Measurements from ENCODE around the gene ZDHHC16. TPM values are rescaled to one million over a fixed set of nuclear protein-coding genes. Genes with fewer than 3 reads are reported as not detected.

ZDHHC16 gene
- total RNA-seq, 1 experiment from 2014 or later: 25.5 TPM

DNA sequence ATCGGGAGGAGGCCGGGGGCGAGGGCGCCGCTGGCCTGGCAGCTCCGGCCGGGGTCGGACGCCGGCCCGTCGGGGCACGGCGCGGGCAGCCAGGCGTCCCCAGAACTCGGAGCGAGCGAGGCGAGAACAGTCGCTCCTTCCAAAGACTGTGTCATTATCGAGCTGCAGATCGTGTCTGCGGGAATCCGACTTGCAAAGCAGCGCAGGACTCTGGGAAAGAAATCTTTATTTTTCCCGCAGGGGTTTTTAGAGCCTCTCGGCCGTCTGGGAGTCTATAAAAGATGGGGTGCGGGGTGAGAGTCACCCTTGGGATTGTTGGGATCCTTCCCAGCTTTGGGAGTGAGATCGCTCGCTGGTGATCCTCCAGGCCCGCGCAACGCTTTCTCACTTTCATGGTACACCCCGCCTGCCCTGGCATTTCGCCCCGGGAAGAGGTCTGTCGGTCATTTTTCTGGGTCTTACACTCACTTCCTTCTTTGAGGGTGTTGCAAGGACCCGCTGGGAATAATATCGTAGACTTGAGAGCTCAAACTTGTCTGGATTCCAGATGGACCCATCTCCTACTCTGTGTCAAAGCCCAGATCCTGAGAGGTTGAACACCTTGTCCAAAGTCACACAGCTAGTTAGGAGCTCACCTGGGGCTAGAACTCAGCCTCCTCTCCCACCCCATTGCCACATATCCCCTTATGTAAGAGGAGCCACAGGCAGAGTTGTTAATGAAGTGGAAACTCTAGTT is 53.8 kb downstream of the ZDHHC16 start:
- no peak overlapping the region; the same call in 1 of the 2 replicates for H2AFZ ChIP-seq (ENCODE audit: low read length)
- H3K9ac ChIP-seq (ENCODE audit: low read length): peak overlapping the region; percentile 87
- no peaks in the 10 kb centered on the region for H4K20me1 ChIP-seq (ENCODE audit: insufficient read depth, low read depth, low read length)
- peak overlapping the region; percentile 82 for H3K4me2 ChIP-seq (ENCODE audit: low read depth, low read length, poor library complexity, severe bottlenecking)
- peak overlapping the region; percentile 93 for H3K4me3 ChIP-seq (ENCODE audit: low read length)
- H3K79me2 ChIP-seq (ENCODE audit: low read length): peaks cover 34% of the 10 kb centered on the region
- H3K36me3 ChIP-seq (ENCODE audit: insufficient read depth, low read length): no peaks in the 10 kb centered on the region
- H3K9me3 ChIP-seq (ENCODE audit: low read length): no peaks in the 10 kb centered on the region
- no peak for DNase-seq
- H3K27me3 ChIP-seq (ENCODE audit: low read length): no peaks in the 10 kb centered on the region
- H3K27ac ChIP-seq (ENCODE audit: low read length): no peak overlapping the region
- no peaks in the 10 kb centered on the region for H3K9me2 ChIP-seq (replicated peaks; ENCODE audit: insufficient read depth, low read length)
- H3K4me1 ChIP-seq (ENCODE audit: low read length): peaks cover 25% of the 10 kb centered on the region

DNA sequence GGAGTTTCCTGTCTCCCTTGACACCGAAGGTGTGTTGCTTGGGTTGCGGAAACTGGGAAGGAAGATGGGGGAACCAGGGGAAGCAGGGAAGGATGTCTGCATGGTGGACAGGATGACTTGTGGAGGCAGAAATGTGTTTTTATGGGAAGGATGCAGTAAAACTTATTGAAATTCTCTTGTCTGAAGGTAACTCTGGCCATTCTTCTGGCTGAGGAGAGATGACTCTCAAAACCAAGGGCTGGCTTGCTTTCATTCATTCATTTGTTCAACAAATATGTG is 54.3 kb downstream of the ZDHHC16 start:
- H3K4me2 ChIP-seq (ENCODE audit: low read depth, low read length, poor library complexity, severe bottlenecking): no peak overlapping the region
- H3K27ac ChIP-seq (ENCODE audit: low read length): no peak overlapping the region
- no peaks in the 10 kb centered on the region for H4K20me1 ChIP-seq (ENCODE audit: insufficient read depth, low read depth, low read length)
- H3K27me3 ChIP-seq (ENCODE audit: low read length): no peaks in the 10 kb centered on the region
- H3K4me1 ChIP-seq (ENCODE audit: low read length): peaks cover 25% of the 10 kb centered on the region
- H2AFZ ChIP-seq (ENCODE audit: low read length): no peak overlapping the region
- peaks cover 29% of the 10 kb centered on the region for H3K79me2 ChIP-seq (ENCODE audit: low read length)
- H3K36me3 ChIP-seq (ENCODE audit: insufficient read depth, low read length): no peaks in the 10 kb centered on the region
- H3K9ac ChIP-seq (ENCODE audit: low read length): no peak overlapping the region
- no peak overlapping the region for H3K4me3 ChIP-seq (ENCODE audit: low read length)
- DNase-seq: no peak
- H3K9me3 ChIP-seq (ENCODE audit: low read length): no peaks in the 10 kb centered on the region
- H3K9me2 ChIP-seq (replicated peaks; ENCODE audit: insufficient read depth, low read length): no peaks in the 10 kb centered on the region

DNA sequence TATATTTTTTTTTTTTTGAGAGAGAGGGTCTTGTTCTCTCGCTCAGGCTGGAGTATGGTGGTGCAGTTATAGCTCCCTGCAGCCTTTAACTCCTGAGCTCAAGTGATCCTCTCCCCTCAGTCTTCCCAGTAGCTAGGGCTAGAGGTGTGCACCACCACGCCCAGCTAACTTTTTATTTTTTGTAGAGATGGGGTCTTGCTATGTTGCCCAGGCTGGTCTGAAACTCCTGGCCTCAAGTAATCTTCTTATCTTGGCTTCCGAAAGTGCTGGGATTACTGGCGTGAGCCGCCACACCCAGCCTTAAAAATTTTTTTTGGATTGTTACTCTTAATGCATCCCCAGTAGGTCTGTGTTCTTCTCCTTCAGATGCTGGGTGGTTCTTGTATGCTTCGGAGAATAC is 56.9 kb downstream of the ZDHHC16 start:
- H3K4me3 ChIP-seq (ENCODE audit: low read length): no peak overlapping the region
- H3K27me3 ChIP-seq (ENCODE audit: low read length): no peaks in the 10 kb centered on the region
- peaks cover 9% of the 10 kb centered on the region for H3K4me1 ChIP-seq (ENCODE audit: low read length)
- H3K9ac ChIP-seq (ENCODE audit: low read length): no peak overlapping the region
- H3K9me2 ChIP-seq (replicated peaks; ENCODE audit: insufficient read depth, low read length): no peaks in the 10 kb centered on the region
- H3K79me2 ChIP-seq (ENCODE audit: low read length): peaks cover 2% of the 10 kb centered on the region
- DNase-seq: no peak
- H3K27ac ChIP-seq (ENCODE audit: low read length): no peak overlapping the region
- no peak overlapping the region for H3K4me2 ChIP-seq (ENCODE audit: low read depth, low read length, poor library complexity, severe bottlenecking)
- H3K9me3 ChIP-seq (ENCODE audit: low read length): no peaks in the 10 kb centered on the region
- no peaks in the 10 kb centered on the region for H4K20me1 ChIP-seq (ENCODE audit: insufficient read depth, low read depth, low read length)
- no peak overlapping the region for H2AFZ ChIP-seq (ENCODE audit: low read length)
- no peaks in the 10 kb centered on the region for H3K36me3 ChIP-seq (ENCODE audit: insufficient read depth, low read length)

DNA sequence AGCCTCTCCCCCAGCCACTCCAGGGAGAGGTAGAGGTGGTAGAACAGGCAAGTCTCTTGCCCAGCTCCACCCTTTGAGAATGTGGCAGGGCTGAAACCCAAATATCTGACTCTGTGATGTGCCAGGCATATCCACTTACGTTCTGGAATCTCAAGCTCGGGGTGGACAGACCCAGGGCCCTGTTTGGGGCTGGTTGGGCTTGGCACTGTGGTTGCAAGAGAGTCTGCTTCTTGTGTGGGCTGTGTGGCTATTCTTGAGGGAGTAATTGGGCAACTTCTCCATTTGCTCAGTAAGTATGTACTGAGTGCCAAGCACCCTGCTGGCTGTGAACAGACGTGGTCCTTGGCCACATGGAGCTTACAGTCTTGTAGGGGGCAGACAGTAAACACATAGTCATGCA is 57.4 kb downstream of the ZDHHC16 start:
- Histone ChIP-seq H3K27ac (ENCODE audit: low read length) (no peak overlapping the region), H3K9me2 (replicated peaks; ENCODE audit: insufficient read depth, low read length) (no peaks in the 10 kb centered on the region), H3K27me3 (ENCODE audit: low read length) (no peaks in the 10 kb centered on the region), H3K4me1 (ENCODE audit: low read length) (peaks cover 9% of the 10 kb centered on the region), H3K9ac (ENCODE audit: low read length) (no peak overlapping the region), H3K36me3 (ENCODE audit: insufficient read depth, low read length) (no peaks in the 10 kb centered on the region), H3K79me2 (ENCODE audit: low read length) (no peaks in the 10 kb centered on the region), H3K4me3 (ENCODE audit: low read length) (no peak overlapping the region), H3K4me2 (ENCODE audit: low read depth, low read length, poor library complexity, severe bottlenecking) (no peak overlapping the region), H2AFZ (ENCODE audit: low read length) (no peak overlapping the region), H4K20me1 (ENCODE audit: insufficient read depth, low read depth, low read length) (no peaks in the 10 kb centered on the region), H3K9me3 (ENCODE audit: low read length) (no peaks in the 10 kb centered on the region)
- DNase-seq: no peak

DNA sequence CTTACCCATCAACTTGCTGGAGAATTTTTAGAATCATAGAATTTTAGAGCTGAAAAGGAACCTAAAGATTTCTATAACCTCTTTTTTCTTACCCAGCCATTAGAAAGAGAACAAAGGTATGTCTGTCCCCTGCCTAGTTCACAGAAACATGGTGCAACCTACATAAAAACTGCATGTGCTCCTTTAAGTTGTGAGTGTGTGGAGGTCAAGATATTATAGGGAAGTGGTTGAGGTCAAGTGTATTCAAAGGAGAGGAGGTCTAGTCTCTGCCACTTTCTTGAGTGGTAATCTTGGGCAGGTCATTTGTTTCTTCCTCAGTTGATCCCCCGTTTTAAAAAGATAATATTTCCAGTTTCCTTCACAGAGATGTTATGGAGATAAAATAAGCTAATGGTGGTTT is 59.2 kb downstream of the ZDHHC16 start:
- no peak for DNase-seq
- Histone ChIP-seq H3K4me1 (ENCODE audit: low read length) (peaks cover under 1% of the 10 kb centered on the region; the same call in 1 of the 2 replicates), H3K4me2 (ENCODE audit: low read depth, low read length, poor library complexity, severe bottlenecking) (no peak overlapping the region), H3K27ac (ENCODE audit: low read length) (no peak overlapping the region), H3K9me2 (replicated peaks; ENCODE audit: insufficient read depth, low read length) (no peaks in the 10 kb centered on the region), H3K27me3 (ENCODE audit: low read length) (no peaks in the 10 kb centered on the region), H3K9me3 (ENCODE audit: low read length) (no peaks in the 10 kb centered on the region), H3K36me3 (ENCODE audit: insufficient read depth, low read length) (no peaks in the 10 kb centered on the region), H3K4me3 (ENCODE audit: low read length) (no peak overlapping the region), H3K9ac (ENCODE audit: low read length) (no peak overlapping the region), H2AFZ (ENCODE audit: low read length) (no peak overlapping the region), H3K79me2 (ENCODE audit: low read length) (no peaks in the 10 kb centered on the region), H4K20me1 (ENCODE audit: insufficient read depth, low read depth, low read length) (no peaks in the 10 kb centered on the region)

DNA sequence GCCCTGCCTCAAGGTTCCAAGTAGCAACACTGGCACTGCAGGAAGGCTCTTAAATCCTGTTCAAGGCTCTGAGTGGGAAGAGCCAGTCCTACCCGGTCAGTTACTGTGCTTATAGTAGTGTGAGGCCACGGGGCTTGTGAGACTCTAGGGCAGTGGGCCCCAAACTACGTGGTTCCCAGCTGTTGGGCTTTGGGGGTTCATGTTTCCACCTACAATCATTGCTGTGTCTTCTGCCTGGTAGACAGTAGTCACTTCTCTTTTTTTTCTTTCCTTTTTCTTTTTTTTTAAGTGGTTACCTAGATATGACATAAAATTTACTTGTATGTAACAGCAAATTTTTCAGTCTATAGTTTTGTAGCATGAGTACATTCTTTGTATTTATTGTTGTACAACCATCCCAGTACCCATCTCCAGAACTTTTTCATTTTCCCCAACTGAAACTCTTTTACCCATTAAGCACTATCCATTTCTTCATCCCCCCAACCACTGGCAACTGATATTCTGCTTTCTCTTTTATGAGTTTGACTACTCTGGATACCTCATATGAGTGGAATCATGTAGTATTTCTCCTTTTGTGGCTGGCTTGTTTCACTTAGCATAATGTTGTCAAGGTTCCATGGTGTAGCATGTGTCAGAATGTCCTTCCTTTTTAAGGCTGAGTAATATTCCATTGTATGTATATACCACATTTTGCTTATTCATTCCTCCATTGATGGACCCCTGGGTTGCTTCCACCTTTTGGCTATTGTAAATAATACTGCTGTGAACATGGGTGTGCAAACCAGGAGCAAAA is 60.4 kb downstream of the ZDHHC16 start:
- Histone ChIP-seq H3K79me2 (ENCODE audit: low read length) (no peaks in the 10 kb centered on the region), H3K4me3 (ENCODE audit: low read length) (no peak overlapping the region), H3K4me2 (ENCODE audit: low read depth, low read length, poor library complexity, severe bottlenecking) (no peak overlapping the region), H3K9me3 (ENCODE audit: low read length) (no peaks in the 10 kb centered on the region), H3K27me3 (ENCODE audit: low read length) (no peaks in the 10 kb centered on the region), H3K4me1 (ENCODE audit: low read length) (no peaks in the 10 kb centered on the region), H2AFZ (ENCODE audit: low read length) (no peak overlapping the region), H3K36me3 (ENCODE audit: insufficient read depth, low read length) (no peaks in the 10 kb centered on the region), H3K9me2 (replicated peaks; ENCODE audit: insufficient read depth, low read length) (no peaks in the 10 kb centered on the region), H3K9ac (ENCODE audit: low read length) (no peak overlapping the region), H3K27ac (ENCODE audit: low read length) (no peak overlapping the region), H4K20me1 (ENCODE audit: insufficient read depth, low read depth, low read length) (no peaks in the 10 kb centered on the region)
- no peak for DNase-seq

Small RNA genes lying within 50 kb of the gene (small RNA-seq; reads per million reads assigned to genes)
- gene RF00019: not detected

Other genes starting within 250 kb of the ZDHHC16 start
- gene ARHGAP19, start 153.5 kb upstream of the ZDHHC16 start, total RNA-seq (2014; rRNA removed; shearing (Covaris generic); ENCODE audit: low replicate concordance): 10.4 and 11.4 TPM in 2 replicates
- gene FRAT1, start 126.9 kb upstream of the ZDHHC16 start, total RNA-seq (2014; rRNA removed; shearing (Covaris generic); ENCODE audit: low replicate concordance): 2.5 and 3.6 TPM in 2 replicates
- gene FRAT2, start 111.4 kb upstream of the ZDHHC16 start, total RNA-seq (2014; rRNA removed; shearing (Covaris generic); ENCODE audit: low replicate concordance): 8.3 and 12.0 TPM in 2 replicates
- gene RRP12, start 44.8 kb upstream of the ZDHHC16 start, total RNA-seq (2014; rRNA removed; shearing (Covaris generic); ENCODE audit: low replicate concordance): 16.2 and 16.5 TPM in 2 replicates
- 234 and 237 TPM in 2 replicates for gene PGAM1, start 20.0 kb upstream of the ZDHHC16 start, total RNA-seq (2014; rRNA removed; shearing (Covaris generic); ENCODE audit: low replicate concordance)
- 30.8 and 47.1 TPM in 2 replicates for gene EXOSC1, start 169 bp upstream of the ZDHHC16 start, total RNA-seq (2014; rRNA removed; shearing (Covaris generic); ENCODE audit: low replicate concordance)
- 45.2 and 56.0 TPM in 2 replicates for gene MMS19, start 52.2 kb downstream of the ZDHHC16 start, total RNA-seq (2014; rRNA removed; shearing (Covaris generic); ENCODE audit: low replicate concordance)
- 0.11 and 0.72 TPM in 2 replicates for gene UBTD1, start 52.7 kb downstream of the ZDHHC16 start, total RNA-seq (2014; rRNA removed; shearing (Covaris generic); ENCODE audit: low replicate concordance)
- gene ANKRD2, start 126.6 kb downstream of the ZDHHC16 start, total RNA-seq (2014; rRNA removed; shearing (Covaris generic); ENCODE audit: low replicate concordance): not detected in 2 replicates
- 0.79 TPM in 1 of 2 replicates, not detected in the other for gene HOGA1, start 138.2 kb downstream of the ZDHHC16 start, total RNA-seq (2014; rRNA removed; shearing (Covaris generic); ENCODE audit: low replicate concordance)
- gene C10orf62, start 143.5 kb downstream of the ZDHHC16 start, total RNA-seq (2014; rRNA removed; shearing (Covaris generic); ENCODE audit: low replicate concordance): not detected in 2 replicates
- not detected in 2 replicates for gene MORN4, start 187.3 kb downstream of the ZDHHC16 start, total RNA-seq (2014; rRNA removed; shearing (Covaris generic); ENCODE audit: low replicate concordance)
- gene PI4K2A, start 194.5 kb downstream of the ZDHHC16 start, total RNA-seq (2014; rRNA removed; shearing (Covaris generic); ENCODE audit: low replicate concordance): 4.4 and 8.3 TPM in 2 replicates
- not detected in 2 replicates for gene AVPI1, start 241.1 kb downstream of the ZDHHC16 start, total RNA-seq (2014; rRNA removed; shearing (Covaris generic); ENCODE audit: low replicate concordance)

All from Karpas-422 (cell line).